Mesendoderm (in vitro differentiated cells): ENCODE measurements around the gene SH3GLB2.

ENCODE experiments used
- DNase-seq: peaks from one replicate; pipeline ENCODE4 v3.0.0; 2013
- H2AK5ac ChIP-seq: 2 replicates; pipeline ENCODE4 v1.6.1; 2013; ENCODE audit warnings: low read length, inconsistent platforms
- H2BK120ac ChIP-seq: 2 replicates; pipeline ENCODE4 v1.6.1; 2013; ENCODE audit warnings: low read depth, mild to moderate bottlenecking, low read length, moderate library complexity, mixed read lengths
- H2BK15ac ChIP-seq: replicated peaks from 2 replicates; pipeline ENCODE4 v1.6.1; 2013; ENCODE audit warnings: low read depth, mild to moderate bottlenecking, moderate library complexity
- H2BK5ac ChIP-seq: 2 replicates; pipeline ENCODE4 v1.6.1; 2013; ENCODE audit warnings: low read length, inconsistent platforms
- H3K18ac ChIP-seq: 2 replicates; pipeline ENCODE4 v1.6.1; 2013; ENCODE audit warnings: mild to moderate bottlenecking, low read length, mixed read lengths
- H3K23ac ChIP-seq: one replicate; pipeline ENCODE4 v1.6.1; 2013; ENCODE audit warnings: low read length
- H3K27ac ChIP-seq: 2 replicates; pipeline ENCODE4 v1.5.1; 2013; ENCODE audit warnings: low read depth, mild to moderate bottlenecking, inconsistent platforms, low read length, moderate library complexity
- H3K27me3 ChIP-seq: 2 replicates; pipeline ENCODE4 v1.6.1; 2013; ENCODE audit warnings: low read length, control low read depth, mild to moderate bottlenecking, inconsistent platforms; ENCODE audit not compliant: insufficient read depth, poor library complexity
- H3K36me3 ChIP-seq: 2 replicates; pipeline ENCODE4 v1.6.1; 2013; ENCODE audit warnings: low read length, inconsistent platforms; ENCODE audit not compliant: control insufficient read depth, insufficient read depth
- H3K4ac ChIP-seq: one replicate; pipeline ENCODE4 v1.6.1; 2013; ENCODE audit warnings: low read depth, mild to moderate bottlenecking, low read length, moderate library complexity
- H3K4me1 ChIP-seq: 2 replicates; pipeline ENCODE4 v1.6.1; 2013; ENCODE audit warnings: low read depth, low read length, inconsistent platforms; ENCODE audit not compliant: control insufficient read depth
- H3K4me2 ChIP-seq: 2 replicates; pipeline ENCODE4 v1.6.1; 2013; ENCODE audit warnings: low read length
- H3K4me3 ChIP-seq: 2 replicates; pipeline ENCODE4 v1.5.1; 2013; ENCODE audit warnings: mild to moderate bottlenecking, low read length
- H3K56ac ChIP-seq: one replicate; pipeline ENCODE4 v1.6.1; 2013; ENCODE audit warnings: low read length
- H3K79me1 ChIP-seq: 2 replicates; pipeline ENCODE4 v1.6.1; 2013; ENCODE audit warnings: low read length, inconsistent platforms
- H3K79me2 ChIP-seq: 2 replicates; pipeline ENCODE4 v1.6.1; 2013; ENCODE audit warnings: mild to moderate bottlenecking, low read length; ENCODE audit not compliant: control insufficient read depth, insufficient read depth
- H3K9ac ChIP-seq: 2 replicates; pipeline ENCODE4 v1.6.1; 2013; ENCODE audit warnings: low read length, inconsistent platforms
- H4K5ac ChIP-seq: one replicate; pipeline ENCODE4 v1.6.1; 2013; ENCODE audit warnings: low read length
- H4K8ac ChIP-seq: one replicate; pipeline ENCODE4 v1.6.1; 2013; ENCODE audit warnings: low read depth, mild to moderate bottlenecking, control low read depth, low read length, moderate library complexity
- WGBS: extraction: QIAGEN DNeasy Blood & Tissue Kit; methylation state at CpG from one replicate; pipeline ENCODE4 v1.1.7; 2013; ENCODE audit warnings: low lambda C conversion rate, missing lambda C conversion rate; ENCODE audit not compliant: insufficient coverage; ENCODE audit errors: extremely low coverage; 5-methylcytosine and 5-hydroxymethylcytosine counted together

The SH3GLB2 gene

GRCh38 chr9:129023036-129023907 is 4.9 kb downstream of the SH3GLB2 start:
- Histone ChIP-seq H3K4ac (no peak overlapping the region), H3K4me1 (peaks cover 3% of the 10 kb centered on the region), H3K79me1 (peaks cover 16% of the 10 kb centered on the region), H3K56ac (peak overlapping the region; percentile 38), H3K4me3 (no peak overlapping the region), H3K18ac (no peak overlapping the region), H3K27ac (peak overlapping the region; percentile 2), H2BK5ac (no peak overlapping the region), H3K79me2 (peaks cover 10% of the 10 kb centered on the region), H3K4me2 (no peak overlapping the region), H2BK15ac (no peak overlapping the region), H2BK120ac (no peak overlapping the region), H3K9ac (peak overlapping the region; percentile 21), H3K27me3 (no peaks in the 10 kb centered on the region), H4K5ac (no peak overlapping the region), H3K23ac (no peak overlapping the region), H4K8ac (no peak overlapping the region), H3K36me3 (no peaks in the 10 kb centered on the region), H2AK5ac (no peak overlapping the region)
- DNase-seq = peak; percentile 78
- no CpG with 5 or more reads among the region's 16 CpGs for WGBS

- DNase-seq = no peak
- peaks cover 3% of the 10 kb centered on the region for H3K4me1 ChIP-seq
These were observed 6.1 kb downstream of the SH3GLB2 start for GRCh38 chr9:129022037-129022436.

GRCh38 chr9:129021091-129021490 is 7.0 kb downstream of the SH3GLB2 start:
- H3K9ac ChIP-seq = no peak overlapping the region
- no peak overlapping the region for H3K4me3 ChIP-seq
- no peak overlapping the region for H2BK15ac ChIP-seq
- no peak overlapping the region for H3K18ac ChIP-seq
- no peak overlapping the region for H2BK120ac ChIP-seq
- peaks cover 3% of the 10 kb centered on the region for H3K4me1 ChIP-seq
- DNase-seq = no peak
- H3K56ac ChIP-seq = no peak overlapping the region
- peaks cover 11% of the 10 kb centered on the region for H3K79me1 ChIP-seq
- no peak overlapping the region for H3K4ac ChIP-seq
- no peak overlapping the region for H2BK5ac ChIP-seq
- no peak overlapping the region for H4K8ac ChIP-seq
- no CpG with 5 or more reads among the region's 8 CpGs for WGBS
- no peak overlapping the region for H2AK5ac ChIP-seq
- H3K79me2 ChIP-seq = peaks cover 8% of the 10 kb centered on the region
- H3K27ac ChIP-seq = no peak overlapping the region
- H3K4me2 ChIP-seq = no peak overlapping the region
- no peak overlapping the region for H4K5ac ChIP-seq
- H3K27me3 ChIP-seq = no peaks in the 10 kb centered on the region
- no peak overlapping the region for H3K23ac ChIP-seq
- no peaks in the 10 kb centered on the region for H3K36me3 ChIP-seq

More at GRCh38 chr9:129022037-129022436, 6.1 kb downstream of the SH3GLB2 start:
- Histone ChIP-seq H2BK15ac (no peak overlapping the region), H4K8ac (no peak overlapping the region), H2BK5ac (no peak overlapping the region), H3K36me3 (no peaks in the 10 kb centered on the region), H3K23ac (no peak overlapping the region), H3K4me3 (no peak overlapping the region), H3K4ac (no peak overlapping the region), H3K9ac (no peak overlapping the region), H3K27ac (no peak overlapping the region), H3K27me3 (no peaks in the 10 kb centered on the region), H3K4me2 (no peak overlapping the region), H2BK120ac (no peak overlapping the region), H3K56ac (no peak overlapping the region), H3K18ac (no peak overlapping the region), H4K5ac (no peak overlapping the region), H2AK5ac (no peak overlapping the region), H3K79me1 (peaks cover 11% of the 10 kb centered on the region), H3K79me2 (peaks cover 10% of the 10 kb centered on the region)
- no CpG with 5 or more reads among the region's 9 CpGs for WGBS

- H4K8ac ChIP-seq = no peak overlapping the region
- no peak overlapping the region for H2BK5ac ChIP-seq
- H3K23ac ChIP-seq = no peak overlapping the region
- no peak overlapping the region for H3K56ac ChIP-seq
- no peak overlapping the region for H2BK120ac ChIP-seq
- H3K4ac ChIP-seq = no peak overlapping the region
- H2BK15ac ChIP-seq = no peak overlapping the region
- no peak for DNase-seq
- H3K4me2 ChIP-seq = no peak overlapping the region
- H3K27ac ChIP-seq = no peak overlapping the region
- no CpG with 5 or more reads among the region's 8 CpGs for WGBS
- H3K4me1 ChIP-seq = no peaks in the 10 kb centered on the region
- H3K36me3 ChIP-seq = no peaks in the 10 kb centered on the region
- no peaks in the 10 kb centered on the region for H3K27me3 ChIP-seq
- no peak overlapping the region for H3K18ac ChIP-seq
- no peaks in the 10 kb centered on the region for H3K79me2 ChIP-seq
- H2AK5ac ChIP-seq = no peak overlapping the region
- H3K9ac ChIP-seq = no peak overlapping the region
- H3K79me1 ChIP-seq = no peaks in the 10 kb centered on the region
- H3K4me3 ChIP-seq = no peak overlapping the region
- no peak overlapping the region for H4K5ac ChIP-seq
These were observed 13.5 kb downstream of the SH3GLB2 start for GRCh38 chr9:129014608-129015007.

- no peak overlapping the region for H3K23ac ChIP-seq
- no peak overlapping the region for H2AK5ac ChIP-seq
- H4K8ac ChIP-seq = no peak overlapping the region
- DNase-seq = no peak
- H2BK15ac ChIP-seq = no peak overlapping the region
- H4K5ac ChIP-seq = no peak overlapping the region
- no peak overlapping the region for H3K18ac ChIP-seq
- no peaks in the 10 kb centered on the region for H3K36me3 ChIP-seq
- no peak overlapping the region for H3K56ac ChIP-seq
- no peaks in the 10 kb centered on the region for H3K27me3 ChIP-seq
- no peak overlapping the region for H2BK120ac ChIP-seq
- no peaks in the 10 kb centered on the region for H3K4me1 ChIP-seq
- no peak overlapping the region for H3K4ac ChIP-seq
- WGBS = no CpG with 5 or more reads among the region's 11 CpGs
- no peak overlapping the region for H3K27ac ChIP-seq
- no peaks in the 10 kb centered on the region for H3K79me2 ChIP-seq
- no peaks in the 10 kb centered on the region for H3K79me1 ChIP-seq
- H3K9ac ChIP-seq = no peak overlapping the region
- H3K4me3 ChIP-seq = no peak overlapping the region
- no peak overlapping the region for H3K4me2 ChIP-seq
- H2BK5ac ChIP-seq = no peak overlapping the region
These were observed 14.0 kb downstream of the SH3GLB2 start for GRCh38 chr9:129014124-129014523.
